ENCODE measurements around the gene PTX4.

DNA sequence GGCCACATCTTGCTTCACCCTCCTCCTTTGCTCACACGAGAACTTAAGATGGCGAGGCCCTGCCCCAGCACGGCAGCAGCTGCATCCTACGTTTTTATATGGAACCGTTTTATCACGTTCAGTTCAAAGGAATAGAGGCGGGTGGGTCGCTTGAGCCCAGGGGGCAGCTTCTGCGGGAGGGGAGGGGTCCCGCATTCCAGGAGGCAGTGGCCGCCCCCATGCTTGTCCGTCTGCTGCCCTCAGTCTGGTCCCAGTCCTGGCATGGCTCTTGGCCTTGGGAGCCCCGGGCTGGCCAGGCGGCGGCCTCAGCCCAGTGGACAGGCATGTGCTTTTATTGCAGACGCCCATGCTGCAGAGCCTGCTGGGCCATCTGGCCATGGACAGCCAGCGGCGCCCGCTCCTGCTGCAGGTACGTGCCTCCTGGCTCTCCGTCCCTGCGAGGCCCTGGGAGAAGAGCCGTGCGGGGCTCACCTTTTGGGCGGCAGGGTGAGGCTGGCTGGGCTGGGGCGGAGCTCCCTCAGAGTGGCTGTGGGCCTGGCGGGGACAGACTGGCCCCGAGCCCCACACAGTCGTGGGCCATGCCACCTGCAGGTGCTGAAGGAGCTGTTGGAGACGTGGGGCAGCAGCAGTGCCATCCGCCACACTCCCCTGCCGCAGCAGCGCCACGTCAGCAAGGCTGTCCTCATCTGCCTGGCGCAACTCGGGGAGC lies 11.2 kb upstream of the PTX4 start:
- TF ChIP-seq CTCF (IDR thresholded peaks at IDR 0.05) (no peak), POLR2A (IDR thresholded peaks at IDR 0.05) (no peak)

Data from thyroid gland (tissue), 4 donors.